Measurements from ENCODE around the gene HARBI1.
A peak's percentile ranks its signal among the peaks of the same experiment; 100 is the strongest.

HARBI1 gene

DNA sequence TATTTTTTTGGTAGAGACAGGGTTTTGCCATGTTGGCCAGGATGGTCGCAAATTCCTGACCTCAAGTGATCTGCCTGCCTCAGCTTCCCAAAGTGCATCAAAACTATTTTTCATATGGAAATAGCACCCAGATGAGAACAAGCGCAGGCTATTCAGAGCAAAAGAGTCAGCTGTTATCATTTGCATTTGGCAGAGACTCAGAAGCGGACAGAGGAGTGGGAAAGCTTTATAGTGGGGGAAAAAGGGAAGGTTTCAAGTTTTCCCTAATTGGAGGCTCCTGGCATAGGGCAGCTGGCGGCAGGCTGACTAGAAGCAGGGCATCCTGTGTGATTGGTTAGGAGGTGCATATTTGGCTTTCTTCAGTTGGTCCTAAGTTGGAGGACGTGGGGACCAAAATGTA, 20.5 kb upstream of the HARBI1 start:
- H3K27ac ChIP-seq: no peak overlapping the region

DNA sequence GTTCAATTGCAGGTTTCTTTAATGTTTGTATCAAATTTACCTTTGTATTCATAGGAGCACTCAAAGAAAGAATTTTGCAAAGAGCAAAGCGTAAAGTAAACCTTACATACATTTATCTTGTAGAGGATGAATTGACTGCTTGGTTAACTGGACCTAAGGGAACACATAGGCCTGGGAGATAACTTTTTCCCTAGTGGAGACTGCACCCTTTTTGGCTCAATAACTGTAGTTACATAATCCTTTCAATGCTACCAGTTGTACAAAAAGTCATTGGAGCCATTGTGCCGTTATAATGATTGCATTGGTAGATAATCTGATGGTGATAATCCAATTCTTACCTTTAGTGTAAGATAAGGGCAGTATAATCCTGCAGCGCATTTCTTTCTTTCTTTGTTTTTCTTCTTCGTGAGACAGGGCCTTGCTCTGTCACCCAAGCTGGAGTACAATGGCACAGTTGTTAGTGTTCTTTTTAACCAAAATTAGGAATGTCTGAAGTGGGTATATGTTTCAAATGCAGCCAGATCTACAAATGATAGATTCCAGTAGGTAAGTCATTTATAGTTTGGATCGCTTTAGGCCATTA, 18.6 kb upstream of the HARBI1 start:
- Histone ChIP-seq H3K4me3 (no peak overlapping the region), H3K27ac (no peak overlapping the region)

More for the DNA sequence above, 20.5 kb upstream of the HARBI1 start:
- no peak overlapping the region for H3K4me3 ChIP-seq

DNA sequence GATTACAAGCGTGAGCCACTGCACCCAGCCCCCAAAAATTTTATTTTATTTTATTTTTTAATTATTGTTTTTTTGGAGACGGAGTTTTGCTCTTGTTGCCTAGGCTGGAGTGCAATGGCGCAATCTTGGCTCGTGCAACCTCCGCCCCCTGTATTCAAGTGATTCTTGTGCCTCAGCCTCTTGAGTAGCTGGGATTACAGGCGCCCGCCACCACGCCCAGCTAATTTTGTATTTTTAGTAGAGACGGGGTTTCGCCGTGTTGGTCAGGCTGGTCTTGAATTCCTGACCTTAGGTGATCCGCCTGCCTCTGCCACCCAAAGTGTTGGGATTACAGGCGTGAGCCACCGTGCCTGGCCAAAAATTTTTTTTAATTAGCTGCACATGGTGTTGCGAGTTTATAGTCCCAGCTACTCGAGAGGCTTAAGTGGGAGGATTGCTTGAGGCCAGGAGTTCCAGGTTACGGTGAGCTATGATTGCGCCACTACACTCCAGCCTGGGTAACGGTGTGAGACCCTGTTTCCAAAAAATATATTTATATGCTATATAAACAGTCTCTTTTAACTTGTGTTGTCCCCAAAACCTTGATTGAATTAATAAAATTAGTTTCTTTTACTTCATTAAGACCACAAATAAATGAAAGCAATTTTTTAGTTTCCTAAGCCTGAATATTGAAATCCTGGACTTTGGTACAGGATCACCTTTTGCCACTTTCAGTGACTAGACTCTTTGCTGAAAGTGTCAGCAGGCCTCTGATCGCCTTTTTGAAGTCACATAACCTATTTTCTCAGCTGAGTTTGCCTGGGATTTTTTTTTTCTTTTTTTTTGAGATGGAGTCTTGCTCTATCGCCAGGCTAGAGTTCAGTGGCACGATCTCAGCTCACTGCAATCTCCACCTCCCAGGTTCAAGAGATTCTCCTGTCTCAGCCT, 16.5 kb upstream of the HARBI1 start:
- Histone ChIP-seq H3K4me3 (no peak overlapping the region), H3K27ac (no peak overlapping the region)

DNA sequence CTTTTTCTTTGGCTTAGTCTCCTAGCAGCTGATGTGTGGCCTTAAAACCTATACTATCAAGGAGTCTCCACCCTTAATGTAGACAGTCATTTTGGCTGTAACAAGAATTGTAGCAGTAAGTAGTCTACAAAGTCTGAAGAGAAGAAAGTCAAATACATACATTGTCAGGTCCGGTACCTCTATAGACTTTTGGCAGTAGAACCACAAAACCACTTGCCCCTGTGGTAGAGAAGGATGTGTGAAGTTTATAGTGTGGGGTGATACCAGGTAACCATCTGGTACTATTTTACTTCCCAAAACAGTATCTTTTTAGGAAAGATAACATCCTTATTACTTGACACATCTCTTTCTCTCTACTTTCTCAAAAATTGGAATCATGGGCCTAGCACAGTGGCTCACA, 15.5 kb upstream of the HARBI1 start:
- no peak overlapping the region for H3K27ac ChIP-seq
- H3K4me3 ChIP-seq: no peak overlapping the region

DNA sequence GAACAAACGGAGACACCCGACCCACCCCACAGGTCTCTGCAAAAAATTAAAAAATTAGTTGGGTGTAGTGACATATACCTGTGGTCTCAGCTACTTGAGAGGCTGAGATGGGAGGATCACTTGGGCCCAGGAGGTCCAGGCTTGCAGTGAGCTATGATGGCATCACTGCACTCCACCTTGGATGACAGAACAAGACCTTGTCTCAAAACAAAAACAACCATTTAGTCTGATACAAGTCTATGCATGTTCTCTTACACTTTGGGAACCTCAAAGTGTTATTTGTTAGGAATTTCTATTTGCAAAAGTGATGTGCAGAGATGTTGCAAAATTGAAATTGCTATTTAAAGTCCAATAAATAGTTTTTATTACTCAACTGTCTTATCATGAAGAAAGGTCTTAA, 14.6 kb upstream of the HARBI1 start:
- Histone ChIP-seq H3K4me3 (no peak overlapping the region), H3K27ac (no peak overlapping the region)

DNA sequence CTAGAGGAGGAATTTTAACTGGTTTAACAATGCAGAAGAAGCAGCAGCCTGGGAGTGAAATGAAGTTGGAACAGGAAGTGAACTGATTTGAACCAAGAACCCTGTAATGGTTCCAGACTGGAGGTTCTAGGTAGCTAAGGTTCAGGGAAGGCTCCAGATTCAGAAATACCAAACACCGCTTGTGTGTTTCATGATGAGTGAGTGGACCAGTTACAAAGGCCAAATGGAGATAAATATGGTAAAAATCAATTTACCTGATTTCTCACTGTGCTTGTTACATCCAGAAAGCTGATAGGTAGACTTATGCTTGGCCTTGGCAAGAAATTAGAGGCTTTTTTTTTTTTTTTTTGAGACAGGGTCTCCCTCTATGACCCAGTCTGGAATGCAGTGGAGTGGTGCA, 13.2 kb upstream of the HARBI1 start:
- Histone ChIP-seq H3K4me3 (no peak overlapping the region), H3K27ac (no peak overlapping the region)

DNA sequence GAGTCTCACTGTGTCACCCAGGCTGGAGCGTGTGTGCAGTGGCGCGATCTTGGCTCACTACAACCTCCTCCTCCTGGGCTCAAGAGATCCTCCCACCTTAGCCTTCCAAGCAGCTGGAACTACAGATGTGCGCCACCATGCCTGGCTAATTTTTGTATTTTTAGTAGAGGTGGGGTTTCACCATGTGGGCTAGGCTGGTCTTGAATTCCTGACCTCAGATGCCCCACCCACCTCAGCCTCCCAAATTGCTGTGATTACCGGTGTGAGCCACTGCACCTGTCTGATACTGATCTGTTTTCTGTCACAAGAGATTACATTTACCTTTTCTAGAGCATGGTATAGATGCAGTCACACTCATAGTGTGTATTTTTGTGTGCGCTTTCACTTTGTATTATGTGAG, 11.9 kb upstream of the HARBI1 start:
- no peak overlapping the region for H3K4me3 ChIP-seq
- no peak overlapping the region for H3K27ac ChIP-seq

DNA sequence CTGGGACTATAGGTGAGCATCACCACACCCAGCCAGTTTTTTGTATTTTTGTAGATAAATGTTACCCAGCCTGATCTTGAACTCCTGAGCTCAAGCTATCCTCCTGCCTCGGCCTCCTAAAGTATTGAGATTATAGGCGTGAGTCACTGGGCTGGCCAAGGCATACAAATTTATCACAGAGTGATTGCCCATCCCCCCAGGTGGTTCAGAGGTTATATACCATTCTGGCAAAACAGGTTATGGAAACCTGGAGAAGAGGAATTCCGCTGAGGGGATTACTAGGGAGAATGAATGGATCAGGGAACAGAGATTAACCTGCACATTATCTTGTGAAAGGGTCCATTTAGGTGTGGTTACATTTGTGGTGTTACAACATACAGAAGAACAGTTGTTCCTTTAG, 8.4 kb upstream of the HARBI1 start:
- Histone ChIP-seq H3K27ac (no peak overlapping the region), H3K4me3 (no peak overlapping the region)

DNA sequence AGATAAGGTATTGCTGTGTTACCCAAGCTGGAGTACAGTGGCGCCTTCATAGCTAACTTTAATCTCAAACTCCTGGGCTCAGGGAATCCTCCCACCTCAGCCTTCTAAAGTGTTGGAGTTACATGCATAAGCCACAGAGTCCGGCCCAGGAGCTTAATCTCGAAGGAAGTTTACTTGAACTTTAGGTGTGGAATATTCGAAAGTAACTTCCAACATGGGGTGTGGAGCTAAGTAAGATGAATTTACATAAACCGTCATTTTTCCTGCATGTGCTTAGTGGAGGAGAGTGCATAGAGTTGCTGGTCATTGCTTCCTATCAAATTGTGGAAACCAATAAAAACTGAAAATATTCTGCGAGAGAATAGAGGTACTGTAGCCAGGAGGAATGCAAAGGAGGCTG, 1.8 kb upstream of the HARBI1 start:
- Histone ChIP-seq H3K27ac (peak overlapping the region in 1 of 21 experiments; percentile 98), H3K4me3 (peak overlapping the region in 1 of 7 experiments; percentile 100)

DNA sequence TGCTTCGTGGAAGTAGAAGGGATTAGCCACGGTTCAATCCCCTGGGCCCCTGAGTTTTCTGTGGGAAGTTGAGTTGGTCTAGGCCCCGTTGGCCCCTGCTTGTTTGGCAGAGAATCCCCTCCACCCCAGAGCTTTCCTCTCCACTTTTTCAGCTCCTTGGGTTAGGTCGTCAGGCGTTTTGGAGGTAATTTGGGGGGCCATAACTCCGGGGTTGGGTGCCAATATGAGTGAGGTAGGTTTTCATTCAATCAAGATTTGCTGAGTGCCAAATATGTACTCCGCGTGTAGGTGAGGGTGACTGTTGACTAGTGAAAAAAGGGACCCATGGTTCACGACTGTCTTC, 916 bp upstream of the HARBI1 start:
- Histone ChIP-seq H3K27ac (peak overlapping the region; percentile 82 to 98 (median 94)), H3K4me3 (peak overlapping the region; percentile 73 to 100 (median 88))

DNA sequence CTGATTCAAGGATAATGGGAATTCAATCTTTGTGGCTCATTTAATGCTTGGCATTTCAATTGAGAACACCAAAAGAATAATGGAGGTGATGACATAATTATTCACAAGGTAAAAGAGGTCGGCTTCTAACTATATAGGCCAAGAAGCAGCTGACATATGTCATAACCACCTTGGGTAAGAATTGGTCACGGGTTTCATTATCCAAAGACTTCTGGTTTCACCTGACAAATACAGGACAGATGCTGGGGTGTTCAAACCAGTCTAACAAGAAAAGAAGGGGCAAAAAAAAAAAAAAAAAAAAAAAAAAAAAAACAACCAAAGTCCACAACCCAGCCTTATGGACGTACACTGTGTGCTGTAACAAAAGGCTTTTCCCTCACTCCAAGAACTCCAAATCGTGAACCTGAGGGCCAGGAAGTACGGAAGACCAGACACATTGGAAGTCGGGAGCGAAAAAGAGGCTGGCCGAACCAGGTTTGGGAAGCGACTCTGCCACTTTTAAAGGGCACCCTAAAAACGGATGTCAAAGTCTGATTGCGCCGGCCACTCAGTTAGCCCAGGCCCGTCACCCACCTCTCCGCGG, 385 bp downstream of the HARBI1 start:
- Histone ChIP-seq H3K27ac (peak overlapping the region; percentile 82 to 98 (median 94)), H3K4me3 (peak overlapping the region; percentile 73 to 100 (median 88))

DNA sequence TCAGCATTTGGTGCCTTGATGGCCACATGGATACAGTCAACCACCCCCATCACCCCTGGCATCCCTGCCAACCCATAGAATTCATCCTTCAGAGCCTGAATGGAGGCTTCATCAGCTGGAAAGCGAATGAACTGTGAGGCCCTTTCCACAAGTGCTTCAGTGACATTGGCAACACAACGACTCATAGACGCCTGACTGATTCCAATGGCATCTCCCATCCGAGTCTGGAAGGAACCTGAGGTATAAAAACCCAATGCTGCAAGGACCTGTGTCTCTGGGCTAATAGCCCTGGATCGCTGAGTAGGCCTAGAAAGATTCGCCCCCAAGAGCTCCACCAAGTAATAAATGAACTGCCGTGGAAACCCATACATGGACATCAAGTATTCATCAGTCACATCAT, 1.3 kb downstream of the HARBI1 start:
- Histone ChIP-seq H3K27ac (peak overlapping the region in 8 of 21 experiments; percentile 8 to 98 (median 93)), H3K4me3 (no peak overlapping the region)

DNA sequence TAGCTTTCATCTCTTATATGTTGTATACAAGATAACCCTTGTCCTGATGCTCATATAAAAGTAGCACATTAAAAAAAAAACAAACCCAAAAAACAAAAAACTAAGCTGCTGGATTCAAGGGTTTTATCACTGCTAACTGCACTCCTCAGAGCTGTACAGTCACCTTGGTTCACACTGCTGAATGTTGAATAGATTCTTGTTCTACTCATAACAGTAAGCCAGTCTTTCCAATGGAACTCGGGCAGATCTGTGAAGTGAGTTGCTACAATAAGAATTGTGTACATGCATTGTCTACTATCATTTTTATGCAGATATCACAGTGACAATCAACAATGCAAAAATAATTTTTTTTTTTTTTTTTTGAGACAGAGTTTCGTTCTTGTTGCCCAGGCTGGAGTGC, 4.7 kb downstream of the HARBI1 start:
- Histone ChIP-seq H3K4me3 (no peak overlapping the region), H3K27ac (peak overlapping the region in 1 of 21 experiments; percentile 3)

DNA sequence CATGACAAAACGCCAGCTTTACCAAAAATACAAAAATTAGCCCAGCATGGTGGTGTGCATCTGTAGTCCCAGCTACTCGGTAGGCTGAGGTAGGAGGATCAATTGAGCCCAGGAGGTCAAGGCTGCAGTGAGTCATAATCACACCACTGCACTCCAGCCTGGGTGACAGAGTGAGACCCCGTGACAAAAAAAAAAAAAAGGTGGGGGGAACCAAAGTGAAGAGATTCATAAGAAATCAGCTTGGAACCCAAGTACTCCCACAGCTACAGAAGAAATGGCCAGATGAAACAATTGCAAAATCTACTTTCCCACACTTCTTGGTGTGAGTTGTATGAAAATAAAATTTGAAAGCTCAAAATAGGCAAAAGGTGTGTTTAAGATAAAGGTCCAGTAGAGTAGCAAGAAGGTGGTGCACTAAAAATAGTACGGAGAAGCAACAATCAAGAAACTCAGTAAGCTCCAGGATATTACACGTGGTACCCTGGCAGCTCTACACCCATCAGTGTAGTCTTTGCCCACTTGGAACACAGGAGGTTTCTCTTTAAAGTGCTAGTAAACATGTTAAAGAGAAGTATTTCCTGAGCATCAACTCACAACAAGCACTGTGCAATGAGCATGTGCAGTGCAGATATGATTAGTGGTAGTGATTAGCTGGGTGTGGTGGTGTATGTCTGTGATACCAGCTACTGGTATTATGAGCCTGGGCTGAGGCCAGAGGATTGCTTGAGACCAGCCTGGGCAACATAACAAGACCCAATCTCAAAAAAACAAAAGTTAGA, 5.3 kb downstream of the HARBI1 start:
- Histone ChIP-seq H3K4me3 (no peak overlapping the region), H3K27ac (peak overlapping the region in 1 of 21 experiments; percentile 3)

DNA sequence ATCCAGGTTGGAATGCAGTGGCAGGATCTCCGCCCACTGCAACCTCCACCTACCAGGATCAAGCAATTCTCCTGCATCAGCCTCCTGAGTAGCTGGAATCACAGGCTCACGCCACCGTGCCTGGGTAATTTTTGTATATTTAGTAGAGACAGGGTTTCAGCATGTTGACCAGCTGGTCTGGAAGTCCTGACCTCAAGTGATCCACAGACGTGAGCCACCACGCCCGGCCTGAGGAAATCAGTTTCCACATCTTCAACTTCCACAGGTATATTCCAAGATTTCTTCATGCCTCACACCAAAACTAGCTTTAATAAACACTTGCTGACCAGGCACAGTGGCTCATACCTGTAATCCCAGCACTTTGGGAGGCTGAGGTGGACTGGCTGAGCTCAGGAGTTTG, 7.6 kb downstream of the HARBI1 start:
- no peak overlapping the region for H3K27ac ChIP-seq
- H3K4me3 ChIP-seq: no peak overlapping the region

DNA sequence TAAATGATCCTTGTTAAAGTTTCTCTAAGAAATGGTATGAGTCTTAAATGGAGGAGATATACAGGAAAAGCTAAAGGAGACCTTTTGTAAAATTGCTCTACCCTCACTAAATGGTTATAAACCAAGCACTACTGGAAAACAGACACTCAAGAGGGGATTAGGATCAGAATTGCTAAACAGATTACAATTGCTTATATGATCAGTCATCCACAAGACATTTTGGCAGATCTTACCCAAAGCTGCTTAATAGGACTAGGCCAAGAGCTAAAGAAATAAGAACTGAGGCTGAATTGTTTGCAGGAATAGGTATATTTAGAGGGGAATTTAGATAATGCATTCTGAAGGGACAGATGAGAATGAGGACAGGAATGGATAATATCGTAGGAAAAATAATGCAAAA, 9.5 kb downstream of the HARBI1 start:
- Histone ChIP-seq H3K27ac (no peak overlapping the region), H3K4me3 (no peak overlapping the region)

DNA sequence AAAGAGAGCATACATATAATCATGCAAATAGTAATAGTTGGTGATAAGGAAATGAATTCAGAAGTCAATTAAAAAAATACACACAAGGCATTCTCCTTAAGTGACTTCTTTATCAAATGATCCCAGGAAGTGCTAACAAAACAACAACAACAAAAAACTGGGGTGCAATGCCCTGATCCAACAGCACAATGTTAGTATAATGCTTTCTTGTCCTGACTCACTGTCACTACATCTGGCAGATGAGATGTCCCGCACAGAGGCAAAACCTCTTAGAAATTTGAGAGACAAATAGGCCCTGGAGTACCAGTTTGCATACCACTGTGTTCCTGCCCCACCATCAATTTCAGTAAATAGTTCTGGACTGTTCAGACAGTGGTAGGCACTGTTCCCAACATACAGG, 12.2 kb downstream of the HARBI1 start:
- Histone ChIP-seq H3K27ac (no peak overlapping the region), H3K4me3 (no peak overlapping the region)

DNA sequence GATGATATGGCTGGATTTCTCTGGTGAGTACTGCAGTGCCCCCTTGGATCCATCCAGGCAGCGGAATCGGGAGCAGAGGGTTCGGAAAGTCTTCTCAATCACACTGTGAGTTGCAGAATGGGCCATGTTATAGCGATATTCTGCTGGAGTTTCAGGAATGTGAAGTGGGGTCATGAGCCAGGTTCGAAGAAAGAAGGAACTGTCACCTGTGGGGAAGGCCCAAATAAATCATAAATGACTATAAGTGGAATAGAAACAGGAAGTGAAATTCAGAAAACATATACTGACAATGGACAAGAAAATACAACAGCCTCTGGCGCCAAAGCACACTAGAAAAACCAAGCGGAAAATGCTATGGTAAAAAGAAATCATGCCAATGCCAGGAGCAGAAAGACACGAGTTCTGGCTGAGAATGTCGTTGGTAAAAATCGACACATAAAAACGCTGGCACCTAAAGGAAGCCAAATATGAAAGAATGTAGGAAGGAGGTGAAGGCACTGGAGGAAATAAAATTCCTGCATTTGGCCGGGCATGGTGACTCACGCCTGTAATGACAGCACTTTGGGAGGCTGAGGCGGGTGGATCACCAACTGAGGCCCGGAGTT, 13.2 kb downstream of the HARBI1 start:
- no peak overlapping the region for H3K4me3 ChIP-seq
- no peak overlapping the region for H3K27ac ChIP-seq

DNA sequence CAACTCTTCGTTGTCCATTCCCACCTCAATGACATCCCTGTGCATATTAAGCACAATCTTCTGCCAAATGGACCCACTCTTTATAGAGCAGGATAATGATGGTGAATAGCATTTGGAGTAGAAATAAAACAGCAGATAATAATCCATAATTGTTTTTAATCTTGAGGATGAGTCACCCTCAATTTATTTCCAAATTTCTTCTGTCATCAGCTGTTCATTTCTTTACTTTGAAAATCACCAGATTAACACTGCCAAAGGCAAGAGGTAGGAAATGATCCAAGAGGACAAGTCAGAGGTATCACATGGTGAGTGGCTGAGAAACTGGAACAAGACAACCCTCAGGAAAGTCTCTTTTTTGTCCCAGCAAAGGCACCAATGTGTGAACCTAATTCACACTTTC, 15.9 kb downstream of the HARBI1 start:
- Histone ChIP-seq H3K27ac (peak overlapping the region in 2 of 21 experiments; percentile 47 to 62), H3K4me3 (no peak overlapping the region)

All from skin epidermis (tissue), 12 donors.